ENCODE data around the gene MMP28.

DNA sequence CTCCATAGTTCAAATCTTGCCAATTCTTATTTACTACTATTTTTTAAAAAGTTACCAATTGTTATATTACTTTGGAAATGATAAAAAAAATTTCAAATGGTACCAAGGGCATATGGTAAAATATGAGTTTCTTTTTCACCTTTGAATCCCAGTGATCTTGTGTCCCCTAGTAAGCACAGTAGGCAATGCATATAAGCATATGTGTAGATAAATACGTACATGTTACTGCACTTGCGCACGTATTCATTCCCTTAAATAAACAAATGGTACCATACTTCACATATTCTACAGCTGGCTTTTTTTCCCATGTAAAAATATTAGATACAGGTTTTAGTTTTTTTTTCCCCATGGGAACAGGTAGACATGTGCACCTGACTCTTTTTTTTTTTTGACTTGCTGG, 45.7 kb upstream of the MMP28 start:
- TF ChIP-seq, protein P1, sequence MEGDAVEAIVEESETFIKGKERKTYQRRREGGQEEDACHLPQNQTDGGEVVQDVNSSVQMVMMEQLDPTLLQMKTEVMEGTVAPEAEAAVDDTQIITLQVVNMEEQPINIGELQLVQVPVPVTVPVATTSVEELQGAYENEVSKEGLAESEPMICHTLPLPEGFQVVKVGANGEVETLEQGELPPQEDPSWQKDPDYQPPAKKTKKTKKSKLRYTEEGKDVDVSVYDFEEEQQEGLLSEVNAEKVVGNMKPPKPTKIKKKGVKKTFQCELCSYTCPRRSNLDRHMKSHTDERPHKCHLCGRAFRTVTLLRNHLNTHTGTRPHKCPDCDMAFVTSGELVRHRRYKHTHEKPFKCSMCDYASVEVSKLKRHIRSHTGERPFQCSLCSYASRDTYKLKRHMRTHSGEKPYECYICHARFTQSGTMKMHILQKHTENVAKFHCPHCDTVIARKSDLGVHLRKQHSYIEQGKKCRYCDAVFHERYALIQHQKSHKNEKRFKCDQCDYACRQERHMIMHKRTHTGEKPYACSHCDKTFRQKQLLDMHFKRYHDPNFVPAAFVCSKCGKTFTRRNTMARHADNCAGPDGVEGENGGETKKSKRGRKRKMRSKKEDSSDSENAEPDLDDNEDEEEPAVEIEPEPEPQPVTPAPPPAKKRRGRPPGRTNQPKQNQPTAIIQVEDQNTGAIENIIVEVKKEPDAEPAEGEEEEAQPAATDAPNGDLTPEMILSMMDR (IDR thresholded peaks at IDR 0.05) = no peak
- no peak for TF ChIP-seq POLR2A (IDR thresholded peaks at IDR 0.05)
